ENCODE results near the gene SKIC3. TPM values are rescaled to one million over a fixed set of nuclear protein-coding genes. Genes with fewer than 3 reads are reported as not detected.

The SKIC3 gene
- total and polyA plus RNA-seq, 4 donors = 13.4 to 53.8 (median 29.0) TPM

- Histone ChIP-seq H3K27me3 (ENCODE audit: control insufficient read depth in 4 of 4, insufficient read depth in 4 of 4, low read length in 3 of 4) (no peaks in the 10 kb centered on the region), H3K27ac (ENCODE audit: low read depth in 1 of 2, low read length in 2 of 2) (no peak overlapping the region), H3K9me3 (ENCODE audit: control insufficient read depth in 4 of 4, low read length in 3 of 4) (no peaks in the 10 kb centered on the region), H3K4me3 (ENCODE audit: low read depth in 1 of 3, low read length in 3 of 3) (no peak overlapping the region), H3K36me3 (ENCODE audit: control insufficient read depth in 4 of 4, insufficient read depth in 3 of 4, low read depth in 1 of 4, low read length in 3 of 4) (no peaks in the 10 kb centered on the region), H3K4me1 (ENCODE audit: control insufficient read depth in 4 of 4, insufficient read depth in 4 of 4, low read length in 3 of 4) (peaks cover 0 to 4% (median 0%) of the 10 kb centered on the region in 4 donors), H3K9ac (ENCODE audit: low read depth in 1 of 2, low read length in 2 of 2) (no peak overlapping the region)
- DNase-seq (ENCODE audit: low spot score) = no peak
- WGBS = 92% methylated on average over 1 of the region's 1 CpG
- TF ChIP-seq SP1 (IDR thresholded peaks at IDR 0.05) (no peak), RXRA (IDR thresholded peaks at IDR 0.05) (no peak), EGR1 (IDR thresholded peaks at IDR 0.05; ENCODE audit: low read depth in 2 of 2) (no peak), REST (IDR thresholded peaks at IDR 0.05) (no peak), FOXA1 (IDR thresholded peaks at IDR 0.05) (no peak), ZBTB33 (IDR thresholded peaks at IDR 0.05) (no peak), NR2F2 (IDR thresholded peaks at IDR 0.05) (no peak), HNF4G (IDR thresholded peaks at IDR 0.05) (no peak), CTCF (IDR thresholded peaks at IDR 0.05; ENCODE audit: low read depth, low read length, missing input control) (no peak), MAX (IDR thresholded peaks at IDR 0.05) (no peak), JUND (IDR thresholded peaks at IDR 0.05) (no peak)
These were observed 45.8 kb upstream of the SKIC3 start for GRCh38 chr5:95600557-95600956.

GRCh38 chr5:95599252-95599651 is 44.5 kb upstream of the SKIC3 start:
- WGBS = 95% methylated on average over 1 of the region's 1 CpG
- H3K27me3 ChIP-seq (ENCODE audit: control insufficient read depth in 4 of 4, insufficient read depth in 4 of 4, low read length in 3 of 4) = no peaks in the 10 kb centered on the region
- H3K4me3 ChIP-seq (ENCODE audit: low read depth in 1 of 3, low read length in 3 of 3) = no peak overlapping the region
- no peak for DNase-seq (ENCODE audit: low spot score)
- TF ChIP-seq HNF4G (IDR thresholded peaks at IDR 0.05) (no peak), JUND (IDR thresholded peaks at IDR 0.05) (no peak), CTCF (IDR thresholded peaks at IDR 0.05; ENCODE audit: low read depth, low read length, missing input control) (no peak), FOXA1 (IDR thresholded peaks at IDR 0.05) (no peak), GABPA (IDR thresholded peaks at IDR 0.05 in 1 of 2, conservative IDR thresholded peaks at IDR 0.05 in 1 of 2) (no peak), RAD21 (IDR thresholded peaks at IDR 0.05) (no peak), RXRA (IDR thresholded peaks at IDR 0.05) (no peak), EGR1 (IDR thresholded peaks at IDR 0.05; ENCODE audit: low read depth in 2 of 2) (no peak), ZBTB33 (IDR thresholded peaks at IDR 0.05) (no peak), HNF4A (conservative IDR thresholded peaks at IDR 0.05) (no peak), YY1 (IDR thresholded peaks at IDR 0.05) (no peak), FOXA2 (IDR thresholded peaks at IDR 0.05) (no peak), MAX (IDR thresholded peaks at IDR 0.05) (no peak), NR2F2 (IDR thresholded peaks at IDR 0.05) (no peak), ATF3 (IDR thresholded peaks at IDR 0.05) (no peak), TAF1 (conservative IDR thresholded peaks at IDR 0.05) (no peak)
- peaks cover 0 to 4% (median 0%) of the 10 kb centered on the region in 4 donors for H3K4me1 ChIP-seq (ENCODE audit: control insufficient read depth in 4 of 4, insufficient read depth in 4 of 4, low read length in 3 of 4)
- no peak overlapping the region for H3K9ac ChIP-seq (ENCODE audit: low read depth in 1 of 2, low read length in 2 of 2)
- no peaks in the 10 kb centered on the region for H3K36me3 ChIP-seq (ENCODE audit: control insufficient read depth in 4 of 4, insufficient read depth in 3 of 4, low read depth in 1 of 4, low read length in 3 of 4)
- no peaks in the 10 kb centered on the region for H3K9me3 ChIP-seq (ENCODE audit: control insufficient read depth in 4 of 4, low read length in 3 of 4)
- no peak overlapping the region for H3K27ac ChIP-seq (ENCODE audit: low read depth in 1 of 2, low read length in 2 of 2)
